ENCODE measurements around the gene EEF1AKMT1. TPM values are rescaled to one million over a fixed set of nuclear protein-coding genes. Genes with fewer than 3 reads are reported as not detected.

EEF1AKMT1 gene
- total RNA-seq, 2 experiments from 2014 or later, result 1.9 to 2.5 TPM

DNA sequence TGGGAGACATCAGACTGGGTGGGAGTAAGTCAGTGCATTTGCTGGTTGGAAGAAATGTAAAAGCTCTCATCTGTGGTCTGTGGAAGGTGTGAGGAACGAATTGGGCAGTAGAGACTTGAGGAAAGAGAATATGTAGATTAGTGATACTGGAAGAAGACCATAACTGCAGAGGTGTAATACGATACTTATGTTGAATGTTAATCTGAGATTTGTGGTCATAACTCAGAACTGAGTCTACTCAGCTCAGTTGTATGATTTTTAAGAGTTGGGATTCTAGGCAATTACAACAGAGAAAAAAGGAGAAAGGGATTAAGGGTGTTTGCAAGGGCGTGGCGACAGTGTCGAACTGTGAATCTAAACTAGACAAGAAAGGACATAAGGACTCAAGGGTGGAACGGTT is 73.5 kb downstream of the EEF1AKMT1 start:
- ATAC-seq (ENCODE audit: poor library complexity) (no peak), DNase-seq (no peak)
- Histone ChIP-seq H3K9me3 (ENCODE audit: control insufficient read depth in 1 of 2, insufficient read depth in 1 of 2, low read length in 2 of 2) (no peaks in the 10 kb centered on the region), H3K36me3 (ENCODE audit: insufficient read depth, low read length) (no peaks in the 10 kb centered on the region), H3K4me3 (ENCODE audit: low read length) (no peak overlapping the region), H3K27ac (ENCODE audit: low read depth in 1 of 2, low read length in 2 of 2) (no peak overlapping the region), H3K27me3 (ENCODE audit: control insufficient read depth in 1 of 2, insufficient read depth in 2 of 2, low read length in 2 of 2) (peaks cover 18 to 44% of the 10 kb centered on the region in 2 experiments), H3K4me1 (ENCODE audit: insufficient read depth, low read length) (peaks cover 14% of the 10 kb centered on the region)
- intact Hi-C loops (cut with DNase I, micrococcal nuclease), result loop anchor here (5.0 to 10.0 kb wide), 4 partner anchors 175 to 595 kb away; partner anchors contain the start of genes CRYL1 (in 1 of the 2) and GJB2 (in 1 of the 2)
- no peaks in the 10 kb centered on the region for H3K36me3 Mint-ChIP-seq (ENCODE audit: low read depth)
- no peak overlapping the region for H3K4me3 Mint-ChIP-seq
- peaks cover 7% of the 10 kb centered on the region for H3K4me1 Mint-ChIP-seq (ENCODE audit: low read depth)
- H3K27ac Mint-ChIP-seq, result no peak overlapping the region
- TF ChIP-seq, protein P1, sequence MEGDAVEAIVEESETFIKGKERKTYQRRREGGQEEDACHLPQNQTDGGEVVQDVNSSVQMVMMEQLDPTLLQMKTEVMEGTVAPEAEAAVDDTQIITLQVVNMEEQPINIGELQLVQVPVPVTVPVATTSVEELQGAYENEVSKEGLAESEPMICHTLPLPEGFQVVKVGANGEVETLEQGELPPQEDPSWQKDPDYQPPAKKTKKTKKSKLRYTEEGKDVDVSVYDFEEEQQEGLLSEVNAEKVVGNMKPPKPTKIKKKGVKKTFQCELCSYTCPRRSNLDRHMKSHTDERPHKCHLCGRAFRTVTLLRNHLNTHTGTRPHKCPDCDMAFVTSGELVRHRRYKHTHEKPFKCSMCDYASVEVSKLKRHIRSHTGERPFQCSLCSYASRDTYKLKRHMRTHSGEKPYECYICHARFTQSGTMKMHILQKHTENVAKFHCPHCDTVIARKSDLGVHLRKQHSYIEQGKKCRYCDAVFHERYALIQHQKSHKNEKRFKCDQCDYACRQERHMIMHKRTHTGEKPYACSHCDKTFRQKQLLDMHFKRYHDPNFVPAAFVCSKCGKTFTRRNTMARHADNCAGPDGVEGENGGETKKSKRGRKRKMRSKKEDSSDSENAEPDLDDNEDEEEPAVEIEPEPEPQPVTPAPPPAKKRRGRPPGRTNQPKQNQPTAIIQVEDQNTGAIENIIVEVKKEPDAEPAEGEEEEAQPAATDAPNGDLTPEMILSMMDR (IDR thresholded peaks at IDR 0.05), result no peak
- CTCF ChIA-PET, result no interaction called here
- H3K27me3 Mint-ChIP-seq, result peaks cover 61% of the 10 kb centered on the region
- H3K9me3 Mint-ChIP-seq, result no peaks in the 10 kb centered on the region
- POLR2A ChIA-PET, result no interaction called here

DNA sequence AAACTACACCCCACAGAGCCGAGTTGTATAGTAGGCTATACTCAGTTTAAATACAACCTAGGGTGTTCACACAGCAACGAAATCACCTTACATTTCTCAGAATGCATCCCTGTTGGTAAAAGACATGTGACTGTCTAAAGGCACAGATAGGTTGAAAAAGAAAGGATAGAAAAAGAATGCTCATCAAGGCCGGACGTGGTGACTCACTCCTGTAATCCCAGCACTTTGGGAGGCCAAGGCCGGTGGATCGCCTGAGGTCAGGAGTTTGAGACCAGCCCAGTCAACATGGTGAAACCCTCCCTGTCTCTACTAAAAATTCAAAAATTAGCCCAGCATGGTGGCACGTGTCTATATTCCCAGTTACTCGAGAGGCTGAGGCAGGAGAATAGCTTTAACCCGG is 74.0 kb downstream of the EEF1AKMT1 start:
- peaks cover 61% of the 10 kb centered on the region for H3K27me3 Mint-ChIP-seq
- H3K4me3 Mint-ChIP-seq, result no peak overlapping the region
- DNase-seq (no peak), ATAC-seq (ENCODE audit: poor library complexity) (no peak)
- H3K27ac Mint-ChIP-seq, result no peak overlapping the region
- H3K4me1 Mint-ChIP-seq (ENCODE audit: low read depth), result peaks cover 7% of the 10 kb centered on the region
- Histone ChIP-seq H3K36me3 (ENCODE audit: insufficient read depth, low read length) (no peaks in the 10 kb centered on the region), H3K4me3 (ENCODE audit: low read length) (no peak overlapping the region), H3K27me3 (ENCODE audit: control insufficient read depth in 1 of 2, insufficient read depth in 2 of 2, low read length in 2 of 2) (peaks cover 18 to 44% of the 10 kb centered on the region in 2 experiments), H3K4me1 (ENCODE audit: insufficient read depth, low read length) (peaks cover 13% of the 10 kb centered on the region), H3K27ac (ENCODE audit: low read depth in 1 of 2, low read length in 2 of 2) (no peak overlapping the region), H3K9me3 (ENCODE audit: control insufficient read depth in 1 of 2, insufficient read depth in 1 of 2, low read length in 2 of 2) (no peaks in the 10 kb centered on the region)
- H3K9me3 Mint-ChIP-seq, result no peaks in the 10 kb centered on the region
- POLR2A ChIA-PET, result no interaction called here
- TF ChIP-seq, protein P1 (IDR thresholded peaks at IDR 0.05), result no peak
- CTCF ChIA-PET, result no interaction called here
- H3K36me3 Mint-ChIP-seq (ENCODE audit: low read depth), result no peaks in the 10 kb centered on the region
- intact Hi-C loops (cut with DNase I, micrococcal nuclease), result loop anchor here (5.0 to 10.0 kb wide), 4 partner anchors 175 to 595 kb away; partner anchors contain the start of genes CRYL1 (in 1 of the 2) and GJB2 (in 1 of the 2)

DNA sequence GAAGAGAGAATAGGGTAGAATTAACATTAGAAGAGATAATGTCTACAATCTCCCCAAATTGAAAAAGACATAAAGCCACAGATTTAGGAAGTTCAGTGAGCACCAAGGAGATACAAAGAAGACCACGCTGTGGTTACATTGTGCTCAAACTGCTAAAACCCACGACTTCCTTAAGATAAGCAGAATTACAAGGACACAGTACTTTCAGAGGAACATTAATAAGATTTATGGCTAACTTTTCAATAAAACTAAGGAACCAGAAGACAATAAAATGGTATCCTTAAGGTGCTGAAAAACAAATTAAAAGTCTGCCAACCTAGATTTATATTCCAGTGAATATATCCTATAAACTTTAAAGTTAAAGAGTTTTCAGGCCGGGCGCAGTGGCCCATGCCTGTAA is 77.7 kb downstream of the EEF1AKMT1 start:
- no peaks in the 10 kb centered on the region for H3K36me3 Mint-ChIP-seq (ENCODE audit: low read depth)
- no peak overlapping the region for H3K27ac ChIP-seq (ENCODE audit: low read depth in 1 of 2, low read length in 2 of 2)
- ATAC-seq (ENCODE audit: poor library complexity) (no peak), DNase-seq (no peak)
- H3K9me3 ChIP-seq (ENCODE audit: control insufficient read depth in 1 of 2, insufficient read depth in 1 of 2, low read length in 2 of 2), result no peaks in the 10 kb centered on the region
- ChIA-PET CTCF (no interaction called here), POLR2A (no interaction called here)
- intact Hi-C loops (cut with DNase I, micrococcal nuclease), result no loop called here
- H3K36me3 ChIP-seq (ENCODE audit: insufficient read depth, low read length), result no peaks in the 10 kb centered on the region
- TF ChIP-seq, protein P1 (IDR thresholded peaks at IDR 0.05), result no peak
- H3K27ac Mint-ChIP-seq, result no peak overlapping the region
- no peaks in the 10 kb centered on the region for H3K4me1 Mint-ChIP-seq (ENCODE audit: low read depth)
- no peak overlapping the region for H3K4me3 ChIP-seq (ENCODE audit: low read length)
- no peaks in the 10 kb centered on the region for H3K4me1 ChIP-seq (ENCODE audit: insufficient read depth, low read length)
- H3K27me3 Mint-ChIP-seq, result peaks cover 47% of the 10 kb centered on the region
- no peak overlapping the region for H3K4me3 Mint-ChIP-seq
- peaks cover 12 to 27% of the 10 kb centered on the region in 2 experiments for H3K27me3 ChIP-seq (ENCODE audit: control insufficient read depth in 1 of 2, insufficient read depth in 2 of 2, low read length in 2 of 2)
- H3K9me3 Mint-ChIP-seq, result no peaks in the 10 kb centered on the region
